Measurements from ENCODE around the gene SGCA. TPM values are rescaled to one million over a fixed set of nuclear protein-coding genes. Genes with fewer than 3 reads are reported as not detected.

Gene SGCA
- total RNA-seq, 1 experiment from 2014 or later = 0.24 TPM

- H3K4me1 ChIP-seq (ENCODE audit: insufficient read depth, low read length) = peaks cover 5% of the 10 kb centered on the region; the same call in 1 of the 2 replicates
- no peak overlapping the region for H4K8ac ChIP-seq (replicated peaks; ENCODE audit: insufficient read length, low read depth, low read length)
- no peaks in the 10 kb centered on the region; the same call in 1 of the 2 replicates for H3K27me3 ChIP-seq (ENCODE audit: insufficient read depth, low read length)
- peaks cover 0 to 4% (median 3%) of the 10 kb centered on the region in 3 experiments; a peak in 4 of 7 replicates for H3K36me3 Mint-ChIP-seq (ENCODE audit: insufficient read depth in 1 of 3, low read depth in 3 of 3)
- H3K27ac ChIP-seq (ENCODE audit: insufficient read length, low read depth, low read length) = no peak overlapping the region
- no peak overlapping the region for H3K9ac ChIP-seq (ENCODE audit: extremely low read depth, insufficient read length, low read length)
- no peak overlapping the region for H2AK5ac ChIP-seq (ENCODE audit: insufficient read length, low read length)
- peak; percentile 83 for DNase-seq
- H3K79me2 ChIP-seq (ENCODE audit: insufficient read depth, low read length) = no peaks in the 10 kb centered on the region
- no peak overlapping the region for H3K56ac ChIP-seq (ENCODE audit: insufficient read length, low read depth, low read length)
- no peak overlapping the region for H2AFZ ChIP-seq (ENCODE audit: low read length)
- H2BK20ac ChIP-seq (ENCODE audit: low read depth, low read length, poor library complexity, severe bottlenecking) = no peak overlapping the region
- no peak overlapping the region for H3K4ac ChIP-seq (ENCODE audit: low read depth, low read length)
- H3K4me2 ChIP-seq (ENCODE audit: insufficient read depth, insufficient read length, low read length) = peak overlapping the region; percentile 82
- H4K5ac ChIP-seq (ENCODE audit: insufficient read length, low read depth, low read length) = no peak overlapping the region
- no peak overlapping the region for H3T11ph ChIP-seq (ENCODE audit: low read length)
- WGBS (ENCODE audit: extremely low coverage, insufficient read length, low lambda C conversion rate) = no CpG with 5 or more reads among the region's 19 CpGs
- H3K4me1 Mint-ChIP-seq = peaks cover 32 to 59% of the 10 kb centered on the region in 2 experiments
- H3K14ac ChIP-seq (ENCODE audit: insufficient read depth, low read length) = no peak overlapping the region
- H2BK15ac ChIP-seq (ENCODE audit: low read depth, low read length) = no peak overlapping the region
- H3K23me2 ChIP-seq (ENCODE audit: insufficient read length, low read depth, low read length, poor library complexity, severe bottlenecking) = peaks cover 12% of the 10 kb centered on the region
- no peak for TF ChIP-seq CTCF (conservative IDR thresholded peaks at IDR 0.05)
- no peaks in the 10 kb centered on the region for H3K9me3 ChIP-seq (ENCODE audit: control insufficient read depth, low read depth, low read length)
- no peak overlapping the region for H2BK12ac ChIP-seq (ENCODE audit: insufficient read length, low read depth, low read length)
- H3K27ac Mint-ChIP-seq = no peak overlapping the region
- peak overlapping the region; percentile 56 to 81 for H3K4me3 Mint-ChIP-seq
- no peak overlapping the region for H2BK5ac ChIP-seq (ENCODE audit: insufficient read length, low read length)
- no peaks in the 10 kb centered on the region for H3K79me1 ChIP-seq (ENCODE audit: insufficient read depth, low read depth, low read length, poor library complexity, severe bottlenecking)
- no peak overlapping the region for H3K18ac ChIP-seq (ENCODE audit: insufficient read length, low read depth, low read length)
- no peak overlapping the region for H3K23ac ChIP-seq (ENCODE audit: insufficient read length, low read depth, low read length)
- H4K91ac ChIP-seq (ENCODE audit: insufficient read length, low read depth, low read length) = no peak overlapping the region
- H3K9me3 Mint-ChIP-seq = no peaks in the 10 kb centered on the region; a peak in 1 of 5 replicates
- no peak overlapping the region for H2BK120ac ChIP-seq (ENCODE audit: low read depth, low read length, poor library complexity, severe bottlenecking)
- H3K27me3 Mint-ChIP-seq (ENCODE audit: low read depth) = peaks cover 39% of the 10 kb centered on the region
- no peaks in the 10 kb centered on the region for H4K20me1 ChIP-seq (ENCODE audit: control insufficient read depth, insufficient read depth, insufficient read length)
Observed at GRCh38 chr17:50130559-50131305, 35.1 kb upstream of the SGCA start.

Data from H9 (cell line).